Effector CD4-positive, alpha-beta T cell (primary cell): ENCODE measurements around the gene PRDM5.

ENCODE experiments used
- DNase-seq: peaks from one replicate; pipeline ENCODE4 v3.0.0-alpha.2; 2020

PRDM5 gene

GRCh38 chr4:120815361-120815760 is 107.2 kb downstream of the PRDM5 start:
- DNase-seq = no peak

GRCh38 chr4:120814886-120815285 is 107.6 kb downstream of the PRDM5 start:
- DNase-seq = no peak

DNA sequence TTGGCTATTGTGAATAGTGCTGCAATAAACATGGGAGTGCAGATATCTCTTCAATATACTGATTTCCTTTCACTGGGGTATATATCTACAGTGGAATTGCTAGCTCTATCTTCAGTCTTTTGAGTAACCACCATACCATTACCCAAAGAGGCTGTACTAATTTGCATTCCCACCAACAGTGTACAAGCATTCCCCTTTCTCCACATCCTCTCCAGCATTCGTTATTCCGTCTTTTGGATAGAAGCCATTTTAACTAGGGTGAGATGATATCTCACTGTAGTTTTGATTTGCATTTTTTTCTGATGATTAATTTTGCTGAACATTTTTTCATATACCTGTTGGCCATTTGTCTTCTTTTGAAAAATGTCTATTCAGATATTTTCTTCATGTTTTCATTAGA is 110.3 kb downstream of the PRDM5 start:
- no peak for DNase-seq

GRCh38 chr4:120809518-120809917 is 113.0 kb downstream of the PRDM5 start:
- DNase-seq = no peak

DNA sequence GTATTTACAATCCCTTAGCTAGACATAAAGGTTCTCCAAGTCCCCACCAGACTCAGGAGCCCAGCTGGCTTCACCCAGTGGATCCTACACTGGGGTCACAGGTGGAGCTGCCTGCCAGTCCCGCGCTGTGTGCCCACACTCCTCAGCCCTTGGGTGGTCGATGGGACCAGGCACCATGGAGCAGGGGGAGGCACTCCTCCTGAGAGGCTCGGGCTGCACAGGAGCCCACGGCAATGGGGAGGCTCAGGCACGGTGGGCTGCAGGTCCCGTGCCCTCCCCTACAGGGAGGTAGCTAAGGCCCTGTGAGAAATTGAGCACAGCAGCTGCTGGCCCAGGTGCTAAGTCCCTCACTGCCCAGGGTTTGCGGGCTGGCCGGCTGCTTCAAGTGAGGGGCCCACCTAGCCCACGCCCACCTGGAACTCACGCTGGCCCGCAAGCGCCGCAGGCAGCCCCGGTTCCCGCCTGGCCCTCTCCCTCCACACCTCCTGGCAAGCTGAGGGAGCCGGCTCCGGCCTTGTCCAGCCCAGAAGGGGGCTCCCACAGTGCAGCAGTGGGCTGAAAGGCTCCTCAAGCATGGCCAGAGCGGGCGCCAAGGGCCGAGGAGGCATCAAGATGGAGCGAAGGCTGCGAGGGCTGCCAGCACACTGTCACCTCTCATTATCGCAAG is 113.9 kb downstream of the PRDM5 start:
- no peak for DNase-seq

DNA sequence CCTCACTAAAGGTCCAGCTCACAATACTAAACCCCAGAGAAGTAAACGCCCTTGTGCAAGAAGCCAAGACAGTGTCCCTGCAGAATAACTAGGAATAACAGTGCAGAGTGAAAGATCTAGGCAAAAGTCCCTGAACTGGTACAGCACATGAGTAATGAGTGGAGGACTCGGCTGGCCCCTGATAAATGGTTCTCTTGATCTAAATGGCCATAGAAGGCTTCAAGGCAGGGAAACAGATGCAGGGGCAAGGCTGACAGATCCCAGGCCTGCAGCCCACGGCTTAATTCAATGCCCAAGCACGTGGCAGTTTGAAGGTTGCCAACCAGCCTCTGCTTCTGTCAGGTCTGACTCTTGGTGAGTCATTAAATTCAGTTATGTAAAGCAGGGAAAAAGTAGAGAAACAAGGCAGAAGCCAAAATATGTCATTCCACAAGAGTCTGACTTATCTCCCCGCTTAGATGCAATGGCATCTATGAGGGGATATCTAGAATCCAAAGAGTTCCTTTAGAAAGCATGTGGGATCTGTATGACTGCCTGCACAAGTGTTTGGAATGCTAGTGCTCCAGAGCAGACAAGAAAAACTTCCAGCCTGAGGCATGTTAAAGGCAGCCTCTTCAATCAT is 121.3 kb downstream of the PRDM5 start:
- no peak for DNase-seq

- DNase-seq = no peak
These were observed 124.0 kb downstream of the PRDM5 start for GRCh38 chr4:120798570-120798969.

- DNase-seq = no peak
These were observed 126.3 kb downstream of the PRDM5 start for GRCh38 chr4:120796271-120796670.

GRCh38 chr4:120785202-120785601 is 137.3 kb downstream of the PRDM5 start:
- DNase-seq = no peak

GRCh38 chr4:120777459-120777858 is 145.1 kb downstream of the PRDM5 start:
- no peak for DNase-seq

- DNase-seq = no peak
These were observed 147.1 kb downstream of the PRDM5 start for GRCh38 chr4:120775431-120775830.

DNA sequence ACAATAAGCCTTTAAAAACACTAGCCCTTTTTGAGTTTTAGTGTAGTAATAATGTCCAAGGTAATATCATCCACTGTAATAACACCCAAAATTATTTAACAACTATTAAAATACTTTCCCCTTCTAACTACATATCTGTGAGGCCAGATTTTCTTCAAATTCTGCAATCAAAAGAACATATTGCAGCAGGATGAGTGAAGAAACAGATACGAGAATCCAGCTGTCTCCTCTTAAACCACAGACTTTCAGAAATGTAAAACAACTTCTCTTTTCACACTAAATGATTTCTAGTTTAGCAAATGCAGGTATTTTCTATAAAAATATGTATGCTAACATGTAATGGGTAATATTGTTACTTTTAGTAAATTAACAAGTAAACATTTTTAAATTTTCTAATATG is 148.9 kb downstream of the PRDM5 start:
- no peak for DNase-seq

DNA sequence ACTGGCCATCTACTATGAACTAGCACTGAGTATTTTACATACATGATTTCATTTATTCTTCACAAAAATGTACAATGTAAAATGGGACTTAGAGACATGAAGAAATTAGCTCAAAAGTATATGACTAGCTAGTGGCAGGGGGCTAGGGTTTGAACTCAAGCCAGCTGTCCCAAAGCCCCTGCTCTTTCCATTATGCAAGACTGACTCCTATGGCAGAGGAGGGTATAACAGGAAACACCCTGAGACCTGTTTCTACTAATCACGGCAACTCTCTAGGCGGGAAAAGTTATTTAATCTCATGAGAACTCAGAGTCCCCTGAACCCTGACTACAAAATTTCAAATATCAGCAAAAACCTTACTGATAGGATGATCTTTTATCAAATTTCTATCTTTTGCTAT is 150.6 kb downstream of the PRDM5 start:
- no peak for DNase-seq

DNA sequence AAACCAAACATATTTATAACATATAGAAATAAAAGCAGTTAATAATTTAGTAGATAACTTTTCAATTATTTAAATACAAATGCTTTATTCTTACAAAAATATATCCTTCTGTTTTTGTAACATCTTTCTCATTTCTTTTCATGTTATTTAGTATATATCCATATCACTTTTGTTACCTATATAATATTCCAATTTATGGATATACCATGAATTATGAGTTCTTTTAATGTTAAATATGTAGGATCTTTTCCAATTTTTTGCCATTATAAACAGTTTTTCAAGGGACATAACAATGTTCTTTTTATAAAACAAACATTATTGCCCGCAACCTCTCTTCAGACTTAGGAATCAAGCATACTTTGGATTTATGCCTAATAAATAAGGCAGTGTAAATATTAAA is 151.6 kb downstream of the PRDM5 start:
- DNase-seq = no peak

DNA sequence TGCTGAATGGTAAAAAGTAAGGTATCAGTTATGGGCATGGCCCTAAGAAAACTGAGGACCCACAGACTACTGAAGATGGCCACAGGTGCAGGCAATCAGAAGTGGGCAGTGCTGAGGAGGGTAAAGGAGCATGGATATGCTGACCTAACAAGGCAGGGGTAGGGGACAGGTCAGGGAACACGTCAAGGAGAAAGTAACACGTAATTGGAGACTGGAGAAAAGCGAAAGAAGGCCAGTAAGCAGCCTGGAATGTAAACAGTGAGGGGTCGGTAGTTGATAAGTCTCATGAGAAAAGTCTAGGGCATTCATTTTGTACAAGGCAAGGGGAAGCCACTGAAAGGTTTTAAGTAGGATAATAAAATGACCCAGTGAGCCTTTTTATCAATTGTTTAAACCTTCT is 153.3 kb downstream of the PRDM5 start:
- DNase-seq = no peak

- no peak for DNase-seq
These were observed 157.3 kb downstream of the PRDM5 start for GRCh38 chr4:120765260-120765680.

DNA sequence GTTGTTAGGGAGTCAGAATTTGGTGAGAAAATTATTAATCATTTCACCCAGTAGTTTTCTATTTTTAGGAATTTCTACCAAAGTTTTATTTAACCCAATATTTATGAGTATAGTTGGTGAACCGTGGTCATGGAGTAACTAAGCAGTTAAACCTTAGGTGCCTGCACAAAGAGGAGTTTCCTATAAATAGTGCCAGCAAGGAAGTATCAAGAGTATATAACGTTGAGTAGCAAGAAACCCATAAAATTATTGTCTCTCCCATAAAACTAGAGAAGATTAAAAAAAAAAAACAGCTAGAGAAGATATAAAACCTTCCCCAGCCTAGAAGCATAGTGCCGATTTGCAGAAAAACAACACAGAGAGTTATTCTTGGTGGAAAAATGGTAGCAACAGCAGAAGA is 158.9 kb downstream of the PRDM5 start:
- DNase-seq = no peak

DNA sequence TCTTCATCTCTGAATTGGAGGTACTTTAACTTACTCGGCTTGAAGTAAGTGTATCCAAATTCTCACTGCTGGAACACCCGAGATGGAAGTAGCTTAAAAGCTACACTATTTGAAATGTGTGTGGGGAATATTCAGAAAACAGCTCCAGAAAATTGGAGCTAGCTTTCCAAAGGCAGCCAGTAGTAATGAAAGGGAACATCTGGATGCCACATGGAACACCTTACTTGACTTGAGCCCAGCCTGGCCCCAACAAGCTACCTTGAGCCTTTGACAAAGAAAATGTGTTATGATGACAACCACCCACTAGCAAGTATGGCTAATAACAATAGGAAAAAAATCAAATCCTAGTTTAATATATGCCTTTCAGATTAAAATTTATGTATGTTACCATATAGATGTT is 161.5 kb downstream of the PRDM5 start:
- DNase-seq = no peak

- DNase-seq = no peak
These were observed 162.5 kb downstream of the PRDM5 start for GRCh38 chr4:120760047-120760446.

DNA sequence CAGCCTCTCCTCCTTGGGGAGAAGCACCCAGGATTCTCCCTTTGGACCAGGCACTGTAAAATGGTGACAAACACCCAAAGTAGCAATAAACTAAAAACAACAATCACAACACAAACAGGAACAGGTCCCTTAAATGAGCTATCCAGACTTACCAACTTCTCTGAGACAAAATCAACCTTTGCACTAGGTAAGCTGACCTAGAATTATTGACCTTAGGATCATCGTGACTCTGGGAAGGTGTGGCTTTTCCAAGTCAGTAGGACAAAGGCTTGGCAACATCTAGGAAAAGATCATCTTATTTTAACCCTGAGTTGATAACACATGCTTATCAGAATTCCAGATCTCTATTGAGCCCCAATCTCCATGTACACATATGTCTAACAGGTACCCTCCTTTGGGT is 166.7 kb downstream of the PRDM5 start:
- DNase-seq = no peak

- DNase-seq = no peak
These were observed 167.9 kb downstream of the PRDM5 start for GRCh38 chr4:120754590-120754989.

DNA sequence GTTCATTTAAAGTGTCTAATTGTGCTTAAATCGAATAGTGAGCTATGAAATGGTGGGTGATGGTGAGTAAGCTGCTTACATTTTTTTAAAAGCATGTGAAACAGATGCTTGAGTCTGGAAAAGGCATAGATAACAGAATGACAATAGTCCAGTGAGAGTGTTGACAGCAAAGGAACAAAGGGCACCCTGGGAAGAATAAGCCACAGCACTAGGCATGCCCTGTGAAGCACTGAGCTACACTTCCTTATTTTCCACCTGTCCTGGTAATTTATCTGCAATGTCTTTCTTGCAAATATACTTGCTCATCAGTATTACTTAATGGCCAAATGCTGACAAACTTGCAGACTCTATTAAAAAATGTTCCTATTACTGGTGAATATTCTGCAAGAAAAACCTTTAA is 168.7 kb downstream of the PRDM5 start:
- DNase-seq = no peak

- no peak for DNase-seq
These were observed 172.4 kb downstream of the PRDM5 start for GRCh38 chr4:120750152-120750525.

DNA sequence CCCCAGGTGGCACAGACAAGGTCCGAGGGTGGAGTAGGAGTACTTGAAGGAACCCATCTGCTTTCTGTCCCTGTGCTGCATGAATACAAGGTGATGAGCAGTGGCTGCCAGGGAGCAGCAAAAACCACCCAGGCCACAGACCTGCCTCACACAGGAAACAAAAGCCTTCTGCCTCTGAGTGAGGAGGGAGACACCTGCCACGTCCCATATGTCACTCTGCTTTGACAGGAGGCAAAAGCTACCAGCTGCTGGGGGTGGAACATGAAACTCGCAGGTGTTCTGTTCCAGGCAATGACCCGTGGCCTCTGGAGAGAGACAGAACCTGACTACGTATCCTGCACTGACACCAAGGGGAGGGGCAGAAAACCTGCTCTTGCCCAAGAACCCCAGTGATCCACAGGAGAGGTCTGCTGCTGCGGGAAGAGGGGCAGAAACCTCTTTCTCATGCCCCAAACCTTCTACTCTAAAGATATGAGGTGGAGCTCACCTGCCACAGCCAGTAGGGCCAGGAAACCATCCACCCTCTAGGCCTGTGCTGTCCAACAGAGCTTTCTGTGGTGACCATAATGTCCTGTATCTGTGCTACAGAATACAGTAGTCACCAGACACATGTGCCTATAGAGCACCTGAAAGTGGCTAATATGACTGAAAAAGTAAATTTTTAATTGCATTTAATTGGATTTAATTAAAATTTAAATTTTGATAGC is 172.9 kb downstream of the PRDM5 start:
- no peak for DNase-seq
